ENCODE measurements around the gene METTL9.

DNA sequence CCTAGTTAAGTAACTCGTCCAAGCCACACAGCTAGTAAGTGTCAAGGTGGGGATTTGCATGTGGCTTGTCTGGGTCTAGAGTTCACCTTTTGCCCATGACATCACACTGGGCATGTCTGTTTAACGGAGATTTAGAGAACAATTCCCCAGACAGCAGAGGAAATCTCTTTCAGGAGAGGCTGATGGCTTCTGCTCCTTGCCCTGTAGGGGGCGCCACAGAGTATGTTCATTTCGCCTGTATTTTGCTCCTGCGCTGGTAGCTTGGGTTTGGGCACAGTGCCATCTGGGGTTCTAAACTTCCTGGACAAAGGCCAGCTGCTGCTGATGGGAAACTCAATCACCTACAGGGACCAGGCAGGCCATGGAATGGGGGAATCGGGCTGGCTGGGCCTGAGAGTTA lies 84.8 kb downstream of the METTL9 start:
- TF ChIP-seq, protein P1, sequence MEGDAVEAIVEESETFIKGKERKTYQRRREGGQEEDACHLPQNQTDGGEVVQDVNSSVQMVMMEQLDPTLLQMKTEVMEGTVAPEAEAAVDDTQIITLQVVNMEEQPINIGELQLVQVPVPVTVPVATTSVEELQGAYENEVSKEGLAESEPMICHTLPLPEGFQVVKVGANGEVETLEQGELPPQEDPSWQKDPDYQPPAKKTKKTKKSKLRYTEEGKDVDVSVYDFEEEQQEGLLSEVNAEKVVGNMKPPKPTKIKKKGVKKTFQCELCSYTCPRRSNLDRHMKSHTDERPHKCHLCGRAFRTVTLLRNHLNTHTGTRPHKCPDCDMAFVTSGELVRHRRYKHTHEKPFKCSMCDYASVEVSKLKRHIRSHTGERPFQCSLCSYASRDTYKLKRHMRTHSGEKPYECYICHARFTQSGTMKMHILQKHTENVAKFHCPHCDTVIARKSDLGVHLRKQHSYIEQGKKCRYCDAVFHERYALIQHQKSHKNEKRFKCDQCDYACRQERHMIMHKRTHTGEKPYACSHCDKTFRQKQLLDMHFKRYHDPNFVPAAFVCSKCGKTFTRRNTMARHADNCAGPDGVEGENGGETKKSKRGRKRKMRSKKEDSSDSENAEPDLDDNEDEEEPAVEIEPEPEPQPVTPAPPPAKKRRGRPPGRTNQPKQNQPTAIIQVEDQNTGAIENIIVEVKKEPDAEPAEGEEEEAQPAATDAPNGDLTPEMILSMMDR (IDR thresholded peaks at IDR 0.05) = peak in 1 of 6 experiments; percentile 40
- no peak for TF ChIP-seq POLR2A (IDR thresholded peaks at IDR 0.05)
